CD8-positive, alpha-beta memory T cell (primary cell): ENCODE results near the gene IDI1. TPM values are rescaled to one million over a fixed set of nuclear protein-coding genes. Genes with fewer than 3 reads are reported as not detected.

ENCODE experiments used
- CTCF ChIA-PET: fragments of 350-600 bp; sonication (Branson Sonifier 250); formaldehyde crosslinking; loops from one replicate; lab custom pipeline; 2021; ENCODE audit warnings: antibody characterized with exemption; lab: Charles Lee
- POLR2A ChIA-PET: fragments of 350-600 bp; sonication (Branson Sonifier 250); formaldehyde crosslinking; loops from one replicate; lab custom pipeline; 2021; ENCODE audit warnings: antibody characterized with exemption; lab: Charles Lee
- DNase-seq, 5 donors: peaks; one replicate each; pipeline versions ENCODE4 v3.0.0 to v3.0.0-alpha.2; 2020 to 2022; ENCODE audit warnings: mixed read lengths in 1 of 5
- H3K27ac ChIP-seq: one replicate; pipeline ENCODE4 v1.7.0; 2013; ENCODE audit warnings: low read depth, mild to moderate bottlenecking, low read length, moderate library complexity
- H3K27me3 ChIP-seq: 2 replicates; pipeline ENCODE4 v1.7.0; 2013; ENCODE audit warnings: low read length, mild to moderate bottlenecking; ENCODE audit not compliant: insufficient read depth, poor library complexity, severe bottlenecking
- H3K36me3 ChIP-seq: 2 replicates; pipeline ENCODE4 v1.7.0; 2013; ENCODE audit warnings: mild to moderate bottlenecking, low read length, moderate library complexity; ENCODE audit not compliant: insufficient read depth
- H3K4me1 ChIP-seq: 2 replicates; pipeline ENCODE4 v1.7.0; 2013; ENCODE audit warnings: mild to moderate bottlenecking, low read length, moderate library complexity; ENCODE audit not compliant: insufficient read depth
- H3K4me3 ChIP-seq: 2 replicates; pipeline ENCODE4 v1.7.0; 2013; ENCODE audit warnings: mild to moderate bottlenecking, low read length
- H3K9me3 ChIP-seq: 2 replicates; pipeline ENCODE4 v1.7.0; 2013; ENCODE audit warnings: mild to moderate bottlenecking, low read length
- H3K27ac Mint-ChIP-seq, 8 donors: one replicate each; pipeline ENCODE4 v1.8.0; 2020 to 2021; ENCODE audit warnings: mixed read lengths in 8 of 8, mild to moderate bottlenecking in 6 of 8, inconsistent platforms in 3 of 8, moderate library complexity in 3 of 8
- H3K27me3 Mint-ChIP-seq, 2 donors: one replicate each; pipeline ENCODE4 v1.8.0; 2020 to 2021; ENCODE audit warnings: mixed read lengths in 2 of 2, mild to moderate bottlenecking in 1 of 2, moderate library complexity in 1 of 2
- H3K36me3 Mint-ChIP-seq, 3 donors: one replicate each; pipeline ENCODE4 v1.8.0; 2020 to 2021; ENCODE audit warnings: mixed read lengths in 3 of 3, inconsistent platforms in 1 of 3, mild to moderate bottlenecking in 1 of 3
- H3K4me1 Mint-ChIP-seq, 3 donors: one replicate each; pipeline ENCODE4 v1.8.0; 2020 to 2021; ENCODE audit warnings: mixed read lengths in 3 of 3, inconsistent platforms in 1 of 3, mild to moderate bottlenecking in 1 of 3
- H3K4me3 Mint-ChIP-seq, 7 donors: one replicate each; pipeline ENCODE4 v1.8.0; 2020 to 2021; ENCODE audit warnings: mixed read lengths in 7 of 7, mild to moderate bottlenecking in 6 of 7, moderate library complexity in 4 of 7, inconsistent platforms in 2 of 7
- H3K9me3 Mint-ChIP-seq, 5 donors: one replicate each; pipeline ENCODE4 v1.8.0; 2020 to 2022; ENCODE audit warnings: mixed read lengths in 5 of 5, mild to moderate bottlenecking in 3 of 5, moderate library complexity in 2 of 5, inconsistent platforms in 1 of 5
- polyA plus RNA-seq: library from polyadenylated mRNA; unstranded; fragments of 300-500 nt; fragmentation: Illumina TruSeq; gene quantifications from one replicate; pipeline ENCODE4 v1.2.3, GENCODE V29; 2021
- total RNA-seq, 2 experiments: library from RNA; stranded (reverse); gene quantifications; one replicate each; pipeline ENCODE4 v1.2.3, GENCODE V29; 2021

Gene IDI1
- total RNA-seq (10 to 100 TPM; 47.4 to 50.1 TPM), polyA plus RNA-seq (53.1 TPM)

- H3K27ac ChIP-seq, result peak within 1 kb of the TSS; percentile 93
- POLR2A ChIA-PET, result interaction anchor here (0.6 to 2.3 kb wide), 9 partner anchors 10 to 320 kb away, joined by 3 to 19 read pairs (median 4); partner anchors contain the start of gene LARP4B
- Mint-ChIP-seq H3K27me3 (peaks cover 0 to 5% of the 10 kb centered on the region in 2 donors), H3K27ac (peak within 1 kb of the TSS; percentile 98 to 99 (median 99)), H3K9me3 (no peaks in the 10 kb centered on the region), H3K36me3 (peaks cover 0 to 54% (median 2%) of the 10 kb centered on the region in 3 donors), H3K4me3 (peak within 1 kb of the TSS; percentile 92 to 95 (median 95)), H3K4me1 (peaks cover 63 to 86% (median 78%) of the 10 kb centered on the region in 3 donors)
- no peaks in the 10 kb centered on the region for H3K27me3 ChIP-seq
- peaks cover 5% of the 10 kb centered on the region for H3K36me3 ChIP-seq
- H3K4me3 ChIP-seq, result peak within 1 kb of the TSS; percentile 82
- DNase-seq, result peak; percentile 95 to 98 (median 98)
- CTCF ChIA-PET, result interaction anchor here (1.0 to 1.9 kb wide), 5 partner anchors 11 to 61 kb away, joined by 3 to 6 read pairs (median 4); partner anchors contain the start of gene GTPBP4
- H3K9me3 ChIP-seq, result no peaks in the 10 kb centered on the region
- peaks cover 63% of the 10 kb centered on the region for H3K4me1 ChIP-seq
Observed at GRCh38 chr10:1048732-1049424, at the start of gene IDI1. IDI1 (minus strand) TSS chr10:1049119; CDS start chr10:1049003, 116 bp downstream.

GRCh38 chr10:1097436-1097835 is 48.5 kb upstream of the IDI1 start:
- H3K4me1 ChIP-seq, result no peaks in the 10 kb centered on the region
- ChIA-PET POLR2A (interaction anchor here (0.5 kb wide), 1 partner anchor 83 kb away, joined by 4 read pairs; no protein-coding TSS in a partner anchor), CTCF (interaction anchor here (1.1 kb wide), 1 partner anchor 12 kb away, joined by 3 read pairs; no protein-coding TSS in a partner anchor)
- peaks cover 58% of the 10 kb centered on the region for H3K36me3 ChIP-seq
- H3K9me3 Mint-ChIP-seq, result no peaks in the 10 kb centered on the region
- no peak overlapping the region for H3K4me3 ChIP-seq
- no peaks in the 10 kb centered on the region for H3K27me3 Mint-ChIP-seq
- H3K27me3 ChIP-seq, result no peaks in the 10 kb centered on the region
- no peak overlapping the region for H3K4me3 Mint-ChIP-seq
- H3K9me3 ChIP-seq, result no peaks in the 10 kb centered on the region
- H3K36me3 Mint-ChIP-seq, result peaks cover 0 to 51% (median 14%) of the 10 kb centered on the region in 3 donors
- H3K27ac Mint-ChIP-seq, result peak overlapping the region in 3 of 8 donors; percentile 66 to 82 (median 78)
- no peak for DNase-seq
- no peak overlapping the region for H3K27ac ChIP-seq
- H3K4me1 Mint-ChIP-seq, result peaks cover 18 to 28% (median 27%) of the 10 kb centered on the region in 3 donors

- Mint-ChIP-seq H3K4me3 (no peak overlapping the region), H3K27me3 (no peaks in the 10 kb centered on the region), H3K9me3 (no peaks in the 10 kb centered on the region), H3K36me3 (peaks cover 0 to 44% (median 10%) of the 10 kb centered on the region in 3 donors), H3K27ac (no peak overlapping the region), H3K4me1 (peaks cover 16 to 28% (median 19%) of the 10 kb centered on the region in 3 donors)
- CTCF ChIA-PET, result interaction anchor here (1.1 kb wide), 1 partner anchor 13 kb away, joined by 3 read pairs; no protein-coding TSS in a partner anchor
- H3K9me3 ChIP-seq, result no peaks in the 10 kb centered on the region
- POLR2A ChIA-PET, result interaction anchor here (0.5 kb wide), 1 partner anchor 196 kb away, joined by 5 read pairs; no protein-coding TSS in a partner anchor
- no peaks in the 10 kb centered on the region for H3K27me3 ChIP-seq
- no peaks in the 10 kb centered on the region for H3K4me1 ChIP-seq
- peaks cover 61% of the 10 kb centered on the region for H3K36me3 ChIP-seq
- H3K4me3 ChIP-seq, result no peak overlapping the region
- DNase-seq, result no peak
- no peak overlapping the region for H3K27ac ChIP-seq
Observed at GRCh38 chr10:1096287-1096889, 47.5 kb upstream of the IDI1 start.

GRCh38 chr10:1095498-1095897 is 46.6 kb upstream of the IDI1 start:
- Histone ChIP-seq H3K27ac (no peak overlapping the region), H3K9me3 (no peaks in the 10 kb centered on the region), H3K36me3 (peaks cover 70% of the 10 kb centered on the region), H3K4me1 (no peaks in the 10 kb centered on the region), H3K27me3 (no peaks in the 10 kb centered on the region), H3K4me3 (no peak overlapping the region)
- H3K27ac Mint-ChIP-seq, result no peak overlapping the region
- H3K4me3 Mint-ChIP-seq, result no peak overlapping the region
- peaks cover 11 to 22% (median 19%) of the 10 kb centered on the region in 3 donors for H3K4me1 Mint-ChIP-seq
- H3K9me3 Mint-ChIP-seq, result no peaks in the 10 kb centered on the region
- no peak for DNase-seq
- H3K36me3 Mint-ChIP-seq, result peaks cover 3 to 43% (median 11%) of the 10 kb centered on the region in 3 donors
- no peaks in the 10 kb centered on the region for H3K27me3 Mint-ChIP-seq
- ChIA-PET POLR2A (no interaction called here), CTCF (no interaction called here)

DNA sequence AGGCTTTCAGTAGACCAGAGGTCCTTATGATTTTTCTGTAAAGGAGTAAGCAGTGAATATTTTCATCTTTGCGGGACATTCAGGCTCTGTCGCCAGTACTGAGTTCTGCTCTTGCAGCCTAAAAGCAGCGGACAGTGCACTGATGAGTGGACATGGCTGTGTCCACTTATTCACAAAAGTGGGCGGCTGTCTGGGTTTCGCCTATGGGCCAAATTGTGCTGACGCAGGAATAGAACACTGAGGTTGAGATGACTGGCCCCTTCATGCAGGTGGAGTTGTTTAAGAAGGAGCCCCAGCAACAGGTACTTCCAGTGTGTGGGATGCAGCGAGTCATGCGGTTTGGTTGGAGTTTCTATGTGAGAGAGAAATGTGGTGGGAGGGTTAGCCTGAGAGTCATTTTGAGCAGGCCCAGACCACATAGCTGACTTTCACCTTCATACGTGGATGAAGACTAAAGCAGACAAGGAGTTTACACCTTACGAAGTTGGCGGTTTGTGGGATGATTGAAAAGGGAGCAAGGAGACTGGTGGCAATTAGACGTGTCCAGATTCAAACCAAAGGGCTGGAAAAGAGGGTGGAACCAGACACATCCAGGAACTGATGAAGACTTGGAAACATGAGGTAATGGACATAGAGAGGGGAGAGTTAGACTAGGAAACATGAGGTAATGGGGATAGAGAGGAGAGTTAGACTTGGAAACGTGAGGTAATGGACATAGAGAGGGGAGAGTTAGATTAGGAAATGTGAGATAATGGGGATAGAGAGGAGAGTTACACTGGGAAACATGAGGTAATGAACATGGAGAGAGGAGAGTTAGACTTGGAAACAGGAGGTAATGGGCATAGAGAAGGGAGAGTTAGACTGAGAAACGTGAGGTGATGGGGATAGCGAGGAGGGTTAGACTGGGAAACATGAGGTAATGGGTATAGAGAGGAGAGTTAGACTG is 45.5 kb upstream of the IDI1 start:
- H3K4me1 Mint-ChIP-seq, result peaks cover 7 to 13% (median 11%) of the 10 kb centered on the region in 3 donors
- H3K27me3 Mint-ChIP-seq, result no peaks in the 10 kb centered on the region
- no peak for DNase-seq
- H3K4me3 Mint-ChIP-seq, result no peak overlapping the region
- H3K27ac ChIP-seq, result no peak overlapping the region
- H3K9me3 Mint-ChIP-seq, result no peaks in the 10 kb centered on the region
- H3K4me3 ChIP-seq, result no peak overlapping the region
- peaks cover 68% of the 10 kb centered on the region for H3K36me3 ChIP-seq
- POLR2A ChIA-PET, result no interaction called here
- H3K27ac Mint-ChIP-seq, result peak overlapping the region in 1 of 8 donors; percentile 84
- H3K9me3 ChIP-seq, result no peaks in the 10 kb centered on the region
- CTCF ChIA-PET, result no interaction called here
- H3K4me1 ChIP-seq, result no peaks in the 10 kb centered on the region
- no peaks in the 10 kb centered on the region for H3K27me3 ChIP-seq
- peaks cover 6 to 40% (median 7%) of the 10 kb centered on the region in 3 donors for H3K36me3 Mint-ChIP-seq

- no peaks in the 10 kb centered on the region for H3K27me3 ChIP-seq
- H3K36me3 ChIP-seq, result peaks cover 61% of the 10 kb centered on the region
- H3K27ac ChIP-seq, result no peak overlapping the region
- CTCF ChIA-PET, result no interaction called here
- no peaks in the 10 kb centered on the region for H3K4me1 ChIP-seq
- H3K36me3 Mint-ChIP-seq, result peaks cover 6 to 40% (median 8%) of the 10 kb centered on the region in 3 donors
- H3K4me3 ChIP-seq, result no peak overlapping the region
- H3K9me3 ChIP-seq, result no peaks in the 10 kb centered on the region
- H3K9me3 Mint-ChIP-seq, result no peaks in the 10 kb centered on the region
- POLR2A ChIA-PET, result no interaction called here
- H3K27me3 Mint-ChIP-seq, result no peaks in the 10 kb centered on the region
- H3K4me1 Mint-ChIP-seq, result peaks cover 4 to 7% (median 6%) of the 10 kb centered on the region in 3 donors
- no peak overlapping the region for H3K4me3 Mint-ChIP-seq
- DNase-seq, result no peak
- H3K27ac Mint-ChIP-seq, result peak overlapping the region in 1 of 8 donors; percentile 84
Observed at GRCh38 chr10:1093696-1094095, 44.8 kb upstream of the IDI1 start.

DNA sequence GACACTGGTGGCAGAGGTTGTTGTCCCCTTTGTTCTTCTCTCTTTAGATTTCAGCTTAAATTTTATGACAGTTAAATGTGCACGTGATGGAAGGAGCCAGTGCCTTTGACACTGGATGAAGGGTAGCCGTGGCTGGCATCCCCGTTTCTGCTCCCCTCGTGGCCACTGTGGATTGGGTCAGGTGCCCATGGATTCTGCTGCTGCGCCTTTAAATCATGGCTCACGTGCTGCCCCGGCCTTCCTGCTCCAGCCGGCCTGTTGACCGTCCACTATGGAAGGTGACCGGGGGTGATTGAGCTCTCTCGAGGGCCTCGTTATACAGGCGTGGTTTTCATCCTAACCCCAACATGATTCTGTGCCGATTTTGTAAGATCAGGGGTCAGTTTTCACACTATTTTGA is 41.8 kb upstream of the IDI1 start:
- no peaks in the 10 kb centered on the region for H3K9me3 Mint-ChIP-seq
- peaks cover 14 to 17% (median 16%) of the 10 kb centered on the region in 3 donors for H3K4me1 Mint-ChIP-seq
- CTCF ChIA-PET, result no interaction called here
- Histone ChIP-seq H3K9me3 (no peaks in the 10 kb centered on the region), H3K4me1 (no peaks in the 10 kb centered on the region), H3K27me3 (no peaks in the 10 kb centered on the region), H3K36me3 (peaks cover 60% of the 10 kb centered on the region), H3K4me3 (no peak overlapping the region), H3K27ac (no peak overlapping the region)
- no peak for DNase-seq
- H3K4me3 Mint-ChIP-seq, result no peak overlapping the region
- peak overlapping the region in 1 of 8 donors; percentile 50 for H3K27ac Mint-ChIP-seq
- peaks cover 17 to 56% (median 23%) of the 10 kb centered on the region in 3 donors for H3K36me3 Mint-ChIP-seq
- POLR2A ChIA-PET, result no interaction called here
- H3K27me3 Mint-ChIP-seq, result no peaks in the 10 kb centered on the region
